22Rv1 (cell line): ENCODE results near the gene ZBTB21.

Source experiments
- ZFX ChIP-seq: fragments of 450-650 bp; IDR thresholded peaks from 2 replicates; pipeline ENCODE4 v1.6.1; 2017; ENCODE audit warnings: antibody characterized with exemption, borderline replicate concordance
- TF ChIP-seq, protein P1 (sequence below): fragments of 450-650 bp; IDR thresholded peaks from 2 replicates; pipeline ENCODE4 v1.5.1; 2017; ENCODE audit warnings: mild to moderate bottlenecking

DNA sequence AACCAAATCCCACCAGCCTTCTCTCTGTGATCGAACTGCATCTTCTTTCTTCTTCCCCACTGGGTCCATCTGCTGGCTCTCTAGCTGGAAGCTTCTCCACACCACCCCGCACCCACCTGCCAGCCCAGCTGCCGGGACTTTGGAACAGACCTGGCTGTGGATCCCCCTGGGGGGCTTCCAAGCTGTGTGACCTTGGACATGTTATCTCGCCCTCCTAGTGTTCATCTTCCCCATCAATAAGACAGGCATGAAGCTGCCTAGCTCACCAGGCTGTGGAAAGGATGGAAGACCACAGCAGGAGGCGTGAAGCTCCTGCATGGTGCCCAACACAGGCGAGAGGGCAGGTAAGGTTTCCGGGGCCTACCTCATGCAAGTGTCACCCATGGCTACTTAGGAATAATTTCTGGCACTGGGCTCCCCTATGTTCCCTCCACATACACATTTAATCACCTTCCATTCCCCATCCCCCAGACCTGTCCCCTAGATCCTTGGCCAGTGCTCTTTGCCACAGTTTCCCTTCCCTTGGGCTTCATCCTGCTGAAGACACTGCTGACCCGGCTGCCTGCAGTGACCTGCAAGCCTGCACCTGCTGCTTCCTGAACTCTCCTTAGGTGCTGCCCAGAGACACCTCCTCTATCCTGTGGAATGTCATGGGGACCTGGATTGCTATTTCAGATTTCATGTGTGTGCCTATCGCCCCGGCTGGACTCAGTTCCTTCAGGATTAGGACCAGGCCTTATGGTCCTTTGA lies 43.1 kb downstream of the ZBTB21 start:
- TF ChIP-seq, protein P1, sequence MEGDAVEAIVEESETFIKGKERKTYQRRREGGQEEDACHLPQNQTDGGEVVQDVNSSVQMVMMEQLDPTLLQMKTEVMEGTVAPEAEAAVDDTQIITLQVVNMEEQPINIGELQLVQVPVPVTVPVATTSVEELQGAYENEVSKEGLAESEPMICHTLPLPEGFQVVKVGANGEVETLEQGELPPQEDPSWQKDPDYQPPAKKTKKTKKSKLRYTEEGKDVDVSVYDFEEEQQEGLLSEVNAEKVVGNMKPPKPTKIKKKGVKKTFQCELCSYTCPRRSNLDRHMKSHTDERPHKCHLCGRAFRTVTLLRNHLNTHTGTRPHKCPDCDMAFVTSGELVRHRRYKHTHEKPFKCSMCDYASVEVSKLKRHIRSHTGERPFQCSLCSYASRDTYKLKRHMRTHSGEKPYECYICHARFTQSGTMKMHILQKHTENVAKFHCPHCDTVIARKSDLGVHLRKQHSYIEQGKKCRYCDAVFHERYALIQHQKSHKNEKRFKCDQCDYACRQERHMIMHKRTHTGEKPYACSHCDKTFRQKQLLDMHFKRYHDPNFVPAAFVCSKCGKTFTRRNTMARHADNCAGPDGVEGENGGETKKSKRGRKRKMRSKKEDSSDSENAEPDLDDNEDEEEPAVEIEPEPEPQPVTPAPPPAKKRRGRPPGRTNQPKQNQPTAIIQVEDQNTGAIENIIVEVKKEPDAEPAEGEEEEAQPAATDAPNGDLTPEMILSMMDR = no peak
- no peak for TF ChIP-seq ZFX
